HG03095 (cell line): Measurements from ENCODE around the gene REST.
"Not testable (repeated sequence)": the region's sequence is repeated elsewhere in the genome, so short reads cannot be mapped to it uniquely, and the experiment has no call there.

Source experiments
- ATAC-seq: cut with Tn5 transposase; IDR thresholded peaks from one replicate; pipeline ENCODE4 v1.9.1; 2021; ENCODE audit warnings: moderate library complexity; ENCODE audit not compliant: unreplicated experiment

Gene REST

GRCh38 chr4:56909086-56909894 lies 1.6 kb downstream of the REST start:
- ATAC-seq, result peak; percentile 21

- no peak for ATAC-seq
These were observed 2.7 kb downstream of the REST start for GRCh38 chr4:56910172-56910967.

- ATAC-seq, result no peak
These were observed 6.6 kb downstream of the REST start for GRCh38 chr4:56914336-56914735.

- not testable (repeated sequence) for ATAC-seq
These were observed 7.3 kb downstream of the REST start for GRCh38 chr4:56914977-56915376.

DNA sequence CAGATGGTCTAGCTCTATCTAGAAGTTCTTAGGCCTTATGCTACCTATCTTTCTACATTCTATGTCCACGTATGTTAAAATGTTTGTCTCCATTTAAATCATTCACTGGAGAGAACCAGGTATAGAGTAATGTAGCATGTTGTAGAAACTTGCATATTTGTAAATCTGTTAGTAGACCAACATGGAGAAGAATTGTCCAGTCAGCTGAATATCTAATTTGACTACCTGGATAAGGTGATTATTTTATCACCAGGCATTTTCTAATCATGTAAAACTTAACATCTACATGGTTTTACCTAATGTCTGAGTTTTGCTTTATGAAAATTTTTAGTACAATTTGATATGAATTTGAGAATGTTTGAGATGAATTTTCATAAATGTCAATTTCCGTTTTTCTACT lies 19.5 kb downstream of the REST start:
- no peak for ATAC-seq

DNA sequence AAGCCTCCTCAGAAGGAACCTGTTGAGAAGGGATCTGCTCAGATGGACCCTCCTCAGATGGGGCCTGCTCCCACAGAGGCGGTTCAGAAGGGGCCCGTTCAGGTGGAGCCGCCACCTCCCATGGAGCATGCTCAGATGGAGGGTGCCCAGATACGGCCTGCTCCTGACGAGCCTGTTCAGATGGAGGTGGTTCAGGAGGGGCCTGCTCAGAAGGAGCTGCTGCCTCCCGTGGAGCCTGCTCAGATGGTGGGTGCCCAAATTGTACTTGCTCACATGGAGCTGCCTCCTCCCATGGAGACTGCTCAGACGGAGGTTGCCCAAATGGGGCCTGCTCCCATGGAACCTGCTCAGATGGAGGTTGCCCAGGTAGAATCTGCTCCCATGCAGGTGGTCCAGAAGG lies 22.9 kb downstream of the REST start:
- ATAC-seq, result no peak

DNA sequence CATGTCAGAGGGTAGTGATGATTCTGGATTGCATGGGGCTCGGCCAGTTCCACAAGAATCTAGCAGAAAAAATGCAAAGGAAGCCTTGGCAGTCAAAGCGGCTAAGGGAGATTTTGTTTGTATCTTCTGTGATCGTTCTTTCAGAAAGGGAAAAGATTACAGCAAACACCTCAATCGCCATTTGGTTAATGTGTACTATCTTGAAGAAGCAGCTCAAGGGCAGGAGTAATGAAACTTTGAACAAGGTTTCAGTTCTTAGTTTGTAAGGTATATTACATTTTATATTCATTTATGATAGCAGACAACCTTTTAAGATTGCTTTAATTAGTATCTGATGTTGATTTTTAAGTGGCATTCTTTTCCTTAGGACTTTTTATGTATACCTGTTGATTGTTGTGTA lies 24.2 kb downstream of the REST start:
- no peak for ATAC-seq

DNA sequence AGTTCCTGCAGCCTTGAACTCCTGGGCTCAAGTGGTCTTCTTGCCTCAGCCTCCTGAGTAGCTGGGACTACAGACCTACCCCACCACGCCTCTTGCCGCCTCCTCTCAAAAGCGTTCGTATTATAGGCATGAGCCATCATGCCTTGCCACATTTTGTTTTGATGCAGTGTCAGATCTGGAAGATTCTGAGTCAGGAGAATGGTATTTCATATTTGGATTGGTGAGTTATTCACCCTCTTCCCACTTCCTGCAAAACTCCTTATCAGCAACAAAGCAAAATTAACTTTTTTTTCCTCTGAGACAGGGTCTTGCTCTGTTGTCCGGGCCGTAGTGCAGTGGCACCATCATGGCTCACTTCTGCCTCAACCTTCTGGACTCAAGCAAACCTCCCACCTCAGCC lies 29.6 kb downstream of the REST start:
- no peak for ATAC-seq

GRCh38 chr4:56939826-56940225 lies 32.1 kb downstream of the REST start:
- not testable (repeated sequence) for ATAC-seq

GRCh38 chr4:56940403-56940802 lies 32.7 kb downstream of the REST start:
- ATAC-seq, result no peak

- no peak for ATAC-seq
These were observed 33.3 kb downstream of the REST start for GRCh38 chr4:56940971-56941370.

GRCh38 chr4:56941403-56941802 lies 33.7 kb downstream of the REST start:
- ATAC-seq, result no peak

DNA sequence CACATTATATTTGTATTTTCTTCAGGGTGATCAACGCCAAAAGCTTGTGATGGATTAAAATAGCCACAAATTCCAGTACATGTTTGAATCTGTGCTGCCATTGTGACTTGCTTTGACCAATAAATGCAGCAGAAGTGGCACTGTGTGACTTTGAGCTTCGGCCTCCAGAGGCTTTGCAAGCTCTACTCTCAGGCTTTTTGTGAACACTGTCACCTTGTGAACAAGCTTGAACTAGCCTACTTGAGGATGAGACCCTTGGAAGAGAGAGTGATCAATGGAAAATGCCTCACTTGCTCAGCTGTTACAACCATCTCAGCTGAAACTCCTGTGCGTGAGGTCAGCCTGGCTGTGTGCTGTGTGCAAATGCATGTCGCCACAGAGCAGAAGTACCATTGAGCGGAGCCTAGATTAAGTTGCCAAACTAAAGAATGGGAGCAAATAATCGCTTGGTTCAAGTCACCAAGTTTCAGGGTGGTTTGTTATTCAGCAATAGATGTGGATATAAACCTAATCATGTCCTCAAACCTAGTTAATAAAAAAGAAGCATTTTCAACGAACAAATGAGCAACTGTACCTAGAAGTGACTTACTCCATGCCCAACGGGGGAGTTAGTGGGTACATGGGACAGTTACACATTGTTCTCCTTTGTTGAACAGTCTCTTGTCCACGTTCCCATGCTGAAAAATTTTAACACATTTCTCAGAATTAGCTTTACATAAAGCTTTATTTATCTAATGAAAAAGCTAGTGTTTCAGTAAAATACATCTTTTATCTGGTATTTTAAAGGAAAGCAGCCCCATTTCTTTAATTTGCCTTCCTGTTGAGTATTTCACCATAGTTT lies 46.2 kb downstream of the REST start:
- no peak for ATAC-seq

- ATAC-seq, result no peak
These were observed 50.4 kb downstream of the REST start for GRCh38 chr4:56958111-56958517.

DNA sequence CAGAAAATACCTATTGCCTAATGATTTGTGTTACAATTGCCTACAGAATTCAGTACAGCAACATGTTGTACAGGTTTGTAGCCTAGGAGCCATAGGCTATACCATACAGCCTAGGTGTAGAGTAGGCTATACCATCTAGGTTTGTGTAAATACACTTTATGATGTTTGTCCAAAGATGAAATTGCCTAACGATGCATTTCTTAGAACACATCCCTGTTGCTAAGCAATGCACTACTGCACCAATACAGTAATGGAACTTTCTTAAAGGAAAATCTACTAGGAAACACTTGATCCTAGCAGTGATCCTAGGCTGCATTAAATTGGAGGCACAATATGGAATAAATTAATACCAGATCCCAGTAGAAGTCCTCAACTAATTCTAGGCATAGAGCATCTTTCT lies 51.4 kb downstream of the REST start:
- ATAC-seq, result no peak

DNA sequence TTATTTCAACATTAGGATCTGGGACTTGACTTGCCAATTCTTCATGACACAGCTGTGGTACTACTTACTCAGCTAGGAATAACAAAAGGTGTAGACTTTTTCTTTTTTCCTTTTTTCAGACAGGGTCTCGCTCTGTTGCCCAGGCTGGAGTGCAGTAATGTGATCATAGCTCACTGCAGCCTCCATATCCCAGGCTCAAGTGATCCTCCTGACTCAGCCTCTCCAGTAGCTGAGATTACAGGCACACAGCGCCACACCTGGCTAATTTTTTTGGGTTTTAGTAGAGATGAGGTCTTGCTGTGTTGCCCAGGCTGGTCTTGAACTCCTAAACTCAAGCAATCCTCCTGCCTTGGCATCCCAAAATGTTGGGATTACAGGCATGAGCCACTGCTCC lies 53.4 kb downstream of the REST start:
- no peak for ATAC-seq

DNA sequence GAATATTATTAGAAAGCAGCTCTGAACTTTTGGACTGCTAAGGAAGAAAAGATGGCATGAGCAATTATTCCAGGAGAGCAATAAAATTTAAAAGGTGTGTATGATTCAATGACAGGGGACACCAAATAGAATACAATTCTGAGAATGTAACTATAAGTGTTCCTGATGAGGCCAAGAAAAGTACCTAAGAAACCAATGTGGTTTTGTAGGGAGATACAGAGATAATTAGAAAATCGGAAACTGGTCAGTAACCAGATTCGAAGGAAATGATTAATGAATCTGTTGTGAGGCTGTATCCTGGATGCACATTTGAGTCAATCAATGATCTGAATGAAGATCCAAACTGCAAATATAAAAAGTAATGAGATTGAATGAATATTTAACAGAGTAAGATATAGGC lies 63.7 kb downstream of the REST start:
- no peak for ATAC-seq

DNA sequence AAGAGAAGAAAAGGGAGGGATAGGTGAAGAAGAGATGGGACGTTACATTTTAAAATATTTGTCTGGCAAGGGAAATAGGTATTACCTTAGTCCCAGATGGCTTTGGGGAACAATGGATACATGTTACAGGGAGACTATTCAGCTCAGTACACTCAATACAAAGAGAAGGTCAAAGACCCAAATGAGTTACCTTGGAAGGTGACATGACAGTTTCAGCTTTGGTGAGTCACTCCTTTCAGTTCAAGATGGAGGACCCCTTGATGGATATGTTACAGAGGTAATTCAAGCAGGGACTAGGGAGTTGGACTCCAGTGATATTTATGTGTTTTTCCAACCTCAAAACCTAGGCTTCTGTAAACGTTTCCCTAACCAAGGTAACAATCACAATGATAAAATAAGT lies 64.7 kb downstream of the REST start:
- ATAC-seq, result no peak

GRCh38 chr4:56972809-56973208 lies 65.1 kb downstream of the REST start:
- ATAC-seq, result no peak

DNA sequence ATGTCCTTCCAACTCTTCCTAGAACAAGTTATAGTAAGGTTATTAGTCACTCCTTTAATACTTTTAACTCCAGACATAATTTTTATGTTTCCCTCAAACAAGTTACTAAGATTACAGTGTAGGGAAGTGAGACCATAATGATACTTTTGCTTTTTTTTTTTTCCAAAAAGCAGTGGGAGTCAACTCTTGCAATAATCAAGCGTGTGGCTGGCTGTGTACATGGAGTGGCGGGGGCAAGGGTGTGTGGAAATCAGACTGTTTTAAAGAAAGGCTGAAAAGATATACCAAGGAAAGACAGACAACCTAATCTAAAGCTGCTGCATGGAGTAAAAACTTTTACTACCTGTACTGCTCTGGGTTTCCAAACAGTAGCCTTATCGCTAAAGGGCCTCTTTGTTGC lies 65.6 kb downstream of the REST start:
- ATAC-seq, result no peak

GRCh38 chr4:56976283-56976836 lies 68.7 kb downstream of the REST start:
- ATAC-seq, result peak; percentile 0
